ENCODE results near the gene FNTB. TPM values are rescaled to one million over a fixed set of nuclear protein-coding genes. Genes with fewer than 3 reads are reported as not detected.
A peak's percentile ranks its signal among the peaks of the same experiment; 100 is the strongest.

Gene FNTB
- total RNA-seq, 1 experiment from 2014 or later, result 14.2 TPM

DNA sequence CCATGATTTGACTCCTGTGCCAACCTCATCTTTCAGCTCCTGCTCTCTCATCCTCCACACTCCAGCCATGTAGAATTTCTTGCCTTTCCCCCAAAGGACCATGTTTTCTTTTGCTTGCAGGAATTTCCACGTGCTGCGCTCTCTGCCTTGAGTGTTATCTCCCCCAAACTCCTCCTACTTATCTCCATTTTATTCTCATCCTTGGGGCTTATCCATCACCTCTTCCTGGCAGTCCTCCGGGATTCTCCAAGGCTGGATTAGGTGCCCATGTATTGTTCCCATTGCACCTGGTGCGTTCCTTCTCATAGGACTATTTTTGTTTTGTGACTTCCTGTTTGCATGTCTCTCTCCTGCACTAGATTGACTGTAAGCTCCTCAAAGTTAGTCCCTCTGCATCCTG lies 122.7 kb downstream of the FNTB start (continued):
- TF ChIP-seq ARID4B (CRISPR knock-in tag; IDR thresholded peaks at IDR 0.05; ENCODE audit: borderline replicate concordance), result no peak
- TF ChIP-seq, protein P1, sequence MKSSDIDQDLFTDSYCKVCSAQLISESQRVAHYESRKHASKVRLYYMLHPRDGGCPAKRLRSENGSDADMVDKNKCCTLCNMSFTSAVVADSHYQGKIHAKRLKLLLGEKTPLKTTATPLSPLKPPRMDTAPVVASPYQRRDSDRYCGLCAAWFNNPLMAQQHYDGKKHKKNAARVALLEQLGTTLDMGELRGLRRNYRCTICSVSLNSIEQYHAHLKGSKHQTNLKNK (CRISPR knock-in tag; IDR thresholded peaks at IDR 0.05), result no peak
- no peak for TF ChIP-seq ZNF232 (CRISPR knock-in tag; IDR thresholded peaks at IDR 0.05)
- no peak for TF ChIP-seq MYBL2 (CRISPR knock-in tag; IDR thresholded peaks at IDR 0.05)
- TF ChIP-seq, protein P2, sequence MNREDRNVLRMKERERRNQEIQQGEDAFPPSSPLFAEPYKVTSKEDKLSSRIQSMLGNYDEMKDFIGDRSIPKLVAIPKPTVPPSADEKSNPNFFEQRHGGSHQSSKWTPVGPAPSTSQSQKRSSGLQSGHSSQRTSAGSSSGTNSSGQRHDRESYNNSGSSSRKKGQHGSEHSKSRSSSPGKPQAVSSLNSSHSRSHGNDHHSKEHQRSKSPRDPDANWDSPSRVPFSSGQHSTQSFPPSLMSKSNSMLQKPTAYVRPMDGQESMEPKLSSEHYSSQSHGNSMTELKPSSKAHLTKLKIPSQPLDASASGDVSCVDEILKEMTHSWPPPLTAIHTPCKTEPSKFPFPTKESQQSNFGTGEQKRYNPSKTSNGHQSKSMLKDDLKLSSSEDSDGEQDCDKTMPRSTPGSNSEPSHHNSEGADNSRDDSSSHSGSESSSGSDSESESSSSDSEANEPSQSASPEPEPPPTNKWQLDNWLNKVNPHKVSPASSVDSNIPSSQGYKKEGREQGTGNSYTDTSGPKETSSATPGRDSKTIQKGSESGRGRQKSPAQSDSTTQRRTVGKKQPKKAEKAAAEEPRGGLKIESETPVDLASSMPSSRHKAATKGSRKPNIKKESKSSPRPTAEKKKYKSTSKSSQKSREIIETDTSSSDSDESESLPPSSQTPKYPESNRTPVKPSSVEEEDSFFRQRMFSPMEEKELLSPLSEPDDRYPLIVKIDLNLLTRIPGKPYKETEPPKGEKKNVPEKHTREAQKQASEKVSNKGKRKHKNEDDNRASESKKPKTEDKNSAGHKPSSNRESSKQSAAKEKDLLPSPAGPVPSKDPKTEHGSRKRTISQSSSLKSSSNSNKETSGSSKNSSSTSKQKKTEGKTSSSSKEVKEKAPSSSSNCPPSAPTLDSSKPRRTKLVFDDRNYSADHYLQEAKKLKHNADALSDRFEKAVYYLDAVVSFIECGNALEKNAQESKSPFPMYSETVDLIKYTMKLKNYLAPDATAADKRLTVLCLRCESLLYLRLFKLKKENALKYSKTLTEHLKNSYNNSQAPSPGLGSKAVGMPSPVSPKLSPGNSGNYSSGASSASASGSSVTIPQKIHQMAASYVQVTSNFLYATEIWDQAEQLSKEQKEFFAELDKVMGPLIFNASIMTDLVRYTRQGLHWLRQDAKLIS (CRISPR knock-in tag; IDR thresholded peaks at IDR 0.05; ENCODE audit: borderline replicate concordance), result no peak
- TF ChIP-seq TEAD1 (CRISPR knock-in tag; IDR thresholded peaks at IDR 0.05), result no peak
- TF ChIP-seq, protein P3, sequence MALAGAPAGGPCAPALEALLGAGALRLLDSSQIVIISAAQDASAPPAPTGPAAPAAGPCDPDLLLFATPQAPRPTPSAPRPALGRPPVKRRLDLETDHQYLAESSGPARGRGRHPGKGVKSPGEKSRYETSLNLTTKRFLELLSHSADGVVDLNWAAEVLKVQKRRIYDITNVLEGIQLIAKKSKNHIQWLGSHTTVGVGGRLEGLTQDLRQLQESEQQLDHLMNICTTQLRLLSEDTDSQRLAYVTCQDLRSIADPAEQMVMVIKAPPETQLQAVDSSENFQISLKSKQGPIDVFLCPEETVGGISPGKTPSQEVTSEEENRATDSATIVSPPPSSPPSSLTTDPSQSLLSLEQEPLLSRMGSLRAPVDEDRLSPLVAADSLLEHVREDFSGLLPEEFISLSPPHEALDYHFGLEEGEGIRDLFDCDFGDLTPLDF (CRISPR knock-in tag; IDR thresholded peaks at IDR 0.05), result no peak
- TF ChIP-seq, protein P4, sequence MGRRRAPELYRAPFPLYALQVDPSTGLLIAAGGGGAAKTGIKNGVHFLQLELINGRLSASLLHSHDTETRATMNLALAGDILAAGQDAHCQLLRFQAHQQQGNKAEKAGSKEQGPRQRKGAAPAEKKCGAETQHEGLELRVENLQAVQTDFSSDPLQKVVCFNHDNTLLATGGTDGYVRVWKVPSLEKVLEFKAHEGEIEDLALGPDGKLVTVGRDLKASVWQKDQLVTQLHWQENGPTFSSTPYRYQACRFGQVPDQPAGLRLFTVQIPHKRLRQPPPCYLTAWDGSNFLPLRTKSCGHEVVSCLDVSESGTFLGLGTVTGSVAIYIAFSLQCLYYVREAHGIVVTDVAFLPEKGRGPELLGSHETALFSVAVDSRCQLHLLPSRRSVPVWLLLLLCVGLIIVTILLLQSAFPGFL (CRISPR knock-in tag; IDR thresholded peaks at IDR 0.05; ENCODE audit: borderline replicate concordance), result no peak
- no peak for TF ChIP-seq NR1H2 (CRISPR knock-in tag; IDR thresholded peaks at IDR 0.05)
- TF ChIP-seq ELF4 (CRISPR knock-in tag; IDR thresholded peaks at IDR 0.05; ENCODE audit: low read depth), result no peak
- no peak for TF ChIP-seq AR (CRISPR knock-in tag; IDR thresholded peaks at IDR 0.05)

- Mint-ChIP-seq H3K27me3 (ENCODE audit: low read depth) (no peaks in the 10 kb centered on the region; the same call in 1 of the 2 replicates), H3K9me3 (no peaks in the 10 kb centered on the region), H3K36me3 (no peaks in the 10 kb centered on the region), H3K4me1 (peaks cover 5% of the 10 kb centered on the region), H3K4me3 (no peak overlapping the region), H3K27ac (0 out of 2 replicates have a peak overlapping the region, but pooled peaks have one; percentile 40)
- ATAC-seq, result peak; percentile 96
- ChIA-PET CTCF (interaction anchor here (0.7 to 1.2 kb wide), 3 partner anchors 54 to 200 kb away, joined by 3 read pairs; partner anchors contain the start of gene FNTB), POLR2A (interaction anchor here (0.6 kb wide), 1 partner anchor 47 kb away, joined by 4 read pairs; no protein-coding TSS in a partner anchor)
- peak; percentile 44 for DNase-seq (ENCODE audit: low spot score)
- TF ChIP-seq TP53 (CRISPR knock-in tag; IDR thresholded peaks at IDR 0.05), result no peak
- no peak for TF ChIP-seq FOXP1 (CRISPR knock-in tag; IDR thresholded peaks at IDR 0.05; ENCODE audit: borderline replicate concordance)
- no peak for TF ChIP-seq ATF6 (CRISPR knock-in tag; IDR thresholded peaks at IDR 0.05)
- no peak for TF ChIP-seq ZBTB43 (CRISPR knock-in tag; IDR thresholded peaks at IDR 0.05)
- TF ChIP-seq CREM (CRISPR knock-in tag; IDR thresholded peaks at IDR 0.05), result no peak
- no peak for TF ChIP-seq ZNF396 (CRISPR knock-in tag; IDR thresholded peaks at IDR 0.05; ENCODE audit: borderline replicate concordance)
- TF ChIP-seq ZNF232 (CRISPR knock-in tag; IDR thresholded peaks at IDR 0.05), result no peak
- TF ChIP-seq NR3C1 (CRISPR knock-in tag; conservative IDR thresholded peaks at IDR 0.05; ENCODE audit: low read depth), result no peak
- TF ChIP-seq ZNF121 (CRISPR knock-in tag; IDR thresholded peaks at IDR 0.05), result no peak
Measured at GRCh38 chr14:65110525-65110924, 123.8 kb downstream of the FNTB start.
